K562 (cell line): ENCODE results near the gene LIG3. TPM values are rescaled to one million over a fixed set of nuclear protein-coding genes. Genes with fewer than 3 reads are reported as not detected.

Experiments
- CBX1 ChIP-seq: sonication (generic); IDR thresholded peaks from 2 replicates; pipeline ENCODE4 v1.6.1; 2016; ENCODE audit warnings: antibody characterized with exemption, low read depth, mild to moderate bottlenecking
- ETS2 ChIP-seq: IDR thresholded peaks from 2 replicates; pipeline ENCODE4 v1.6.1; 2016; ENCODE audit warnings: borderline replicate concordance, missing genetic modification characterization, mild to moderate bottlenecking, moderate library complexity, missing compliant biosample characterization; ENCODE audit not compliant: poor library complexity, severe bottlenecking
- FOSL1 ChIP-seq: fragments of 200-800 bp; sonication (Bioruptor generic); conservative IDR thresholded peaks from 2 replicates; pipeline ENCODE4 v1.6.1; 2016; ENCODE audit warnings: missing genetic modification characterization, missing compliant biosample characterization
- GABPA ChIP-seq: fragments of 200-800 bp; sonication (Bioruptor generic); conservative IDR thresholded peaks from 2 replicates; pipeline ENCODE4 v1.6.1; 2016; ENCODE audit warnings: low read depth, missing genetic modification characterization, missing compliant biosample characterization
- LCOR ChIP-seq: sonication (generic); formaldehyde crosslinking; IDR thresholded peaks from 2 replicates; pipeline ENCODE4 v1.8.0; 2022; ENCODE audit warnings: mild to moderate bottlenecking, missing genetic modification reagents
- MCM5 ChIP-seq: fragments of 450-650 bp; IDR thresholded peaks from 2 replicates; pipeline ENCODE4 v1.6.1; 2016; ENCODE audit warnings: low read depth
- NBN ChIP-seq: fragments of 450-650 bp; IDR thresholded peaks from 2 replicates; pipeline ENCODE4 v1.6.1; 2016; ENCODE audit warnings: low read depth, mild to moderate bottlenecking
- NFATC3 ChIP-seq: fragments of 450-650 bp; IDR thresholded peaks from 2 replicates; pipeline ENCODE4 v1.6.1; 2017; ENCODE audit warnings: mild to moderate bottlenecking
- NR2F6 ChIP-seq: fragments of 450-650 bp; formaldehyde crosslinking; IDR thresholded peaks from 2 replicates; pipeline ENCODE4 v1.4.0; 2020; ENCODE audit warnings: mild to moderate bottlenecking
- PRMT5 ChIP-seq: sonication (generic); formaldehyde crosslinking; IDR thresholded peaks from 2 replicates; pipeline ENCODE4 v1.5.0; 2020; ENCODE audit warnings: missing genetic modification reagents
- RAD21 ChIP-seq, 2 experiments: fragments of 250-450 bp in 1 of 2; fragments of 450-650 bp in 1 of 2; sonication (Bioruptor Pico) in 1 of 2; formaldehyde crosslinking in 1 of 2; IDR thresholded peaks in 1 of 2; conservative IDR thresholded peaks in 1 of 2; 2 replicates each; pipeline versions ENCODE4 v1.4.0 to v1.8.0; 2020 to 2022; ENCODE audit warnings: mild to moderate bottlenecking in 2 of 2, moderate library complexity in 1 of 2
- SMARCA4 ChIP-seq: fragments of 450-650 bp; IDR thresholded peaks from 2 replicates; pipeline ENCODE4 v1.6.1; 2016
- SUPT5H ChIP-seq: fragments of 450-650 bp; IDR thresholded peaks from 2 replicates; pipeline ENCODE4 v1.6.1; 2016
- TAF1 ChIP-seq: IDR thresholded peaks from 2 replicates; pipeline ENCODE4 v1.6.1; 2011; ENCODE audit warnings: mild to moderate bottlenecking, low read length, moderate library complexity; ENCODE audit not compliant: insufficient read depth, control insufficient read depth, severe bottlenecking; ENCODE audit errors: extremely low read depth
- TEAD4 ChIP-seq, 2 experiments: sonication (generic) in 1 of 2; formaldehyde crosslinking in 1 of 2; IDR thresholded peaks; 2 replicates each; pipeline versions ENCODE4 v1.6.1 to v1.8.0; 2012 to 2022; ENCODE audit warnings: borderline replicate concordance in 1 of 2, inconsistent platforms in 1 of 2, low read length in 1 of 2, mild to moderate bottlenecking in 1 of 2, missing genetic modification reagents in 1 of 2
- ZNF184 ChIP-seq: sonication (generic); formaldehyde crosslinking; IDR thresholded peaks from 2 replicates; pipeline ENCODE4 v1.5.0; 2020; ENCODE audit warnings: missing genetic modification reagents
- ZNF282 ChIP-seq: sonication (generic); formaldehyde crosslinking; IDR thresholded peaks from 2 replicates; pipeline ENCODE4 v1.8.1; 2023; ENCODE audit warnings: missing genetic modification reagents
- ZNF57 ChIP-seq: fragments of 450-650 bp; formaldehyde crosslinking; IDR thresholded peaks from 2 replicates; pipeline ENCODE4 v1.4.0; 2020; ENCODE audit warnings: mild to moderate bottlenecking, moderate library complexity
- ZNF589 ChIP-seq: fragments of 200-800 bp; sonication (Bioruptor generic); IDR thresholded peaks from 2 replicates; pipeline ENCODE4 v1.6.1; 2016; ENCODE audit warnings: low read depth, missing genetic modification characterization, missing compliant biosample characterization
- ZNF785 ChIP-seq: fragments of 250-450 bp; sonication (Bioruptor Pico); IDR thresholded peaks from 2 replicates; pipeline ENCODE4 v1.4.0; 2020; ENCODE audit warnings: mild to moderate bottlenecking
- polyA plus RNA-seq, 8 experiments: library from polyadenylated mRNA; depleted of rRNA in 4 of 8; stranded (reverse) in 5 of 8; unstranded in 3 of 8; fragments of >200 nt; fragmentation: Nextera tagmentation in 2 of 8; fragmentation: Illumina TruSeq in 1 of 8; extraction: Ambion mirVana in 2 of 8; extraction: Trizol in 1 of 8; gene quantifications; 2 replicates each; pipeline versions ENCODE4 v1.2.1 to v1.2.3, GENCODE V29; 2011 to 2014; ENCODE audit warnings: inconsistent platforms in 1 of 8, missing spikeins in 1 of 8
- total RNA-seq, 7 experiments: library from RNA; depleted of rRNA in 6 of 7; stranded (reverse); fragments of >200 nt in 6 of 7; fragmentation: Illumina TruSeq in 2 of 7; extraction: Trizol in 2 of 7; gene quantifications; 2 replicates each; pipeline versions ENCODE4 v1.2.1 to v1.2.3, GENCODE V29; 2011 to 2021; ENCODE audit warnings: low replicate concordance in 1 of 7
- TF ChIP-seq, protein P1 (sequence below): fragments of 450-650 bp; formaldehyde crosslinking; conservative IDR thresholded peaks from 2 replicates; pipeline ENCODE4 v1.4.0; 2022; ENCODE audit warnings: mild to moderate bottlenecking, missing genetic modification characterization
- TF ChIP-seq, protein P2 (sequence below): sonication (generic); formaldehyde crosslinking; IDR thresholded peaks from 2 replicates; pipeline ENCODE4 v1.8.0; 2022; ENCODE audit warnings: missing genetic modification reagents, mild to moderate bottlenecking, borderline replicate concordance
- TF ChIP-seq, protein P3 (sequence below): fragments of 450-650 bp; formaldehyde crosslinking; IDR thresholded peaks from 2 replicates; pipeline ENCODE4 v1.4.0; 2020; ENCODE audit warnings: mild to moderate bottlenecking
- TF ChIP-seq, protein P4 (sequence below): fragments of 450-650 bp; IDR thresholded peaks from 2 replicates; pipeline ENCODE4 v1.6.1; 2016; ENCODE audit warnings: missing biosample characterization, missing genetic modification characterization

LIG3 gene
- total and polyA plus RNA-seq, 9 of the 15 experiments (the other 6 are each of a cell fraction or from before 2014, with no cell fraction given), result 7.6 to 75.0 (median 43.0) TPM

DNA sequence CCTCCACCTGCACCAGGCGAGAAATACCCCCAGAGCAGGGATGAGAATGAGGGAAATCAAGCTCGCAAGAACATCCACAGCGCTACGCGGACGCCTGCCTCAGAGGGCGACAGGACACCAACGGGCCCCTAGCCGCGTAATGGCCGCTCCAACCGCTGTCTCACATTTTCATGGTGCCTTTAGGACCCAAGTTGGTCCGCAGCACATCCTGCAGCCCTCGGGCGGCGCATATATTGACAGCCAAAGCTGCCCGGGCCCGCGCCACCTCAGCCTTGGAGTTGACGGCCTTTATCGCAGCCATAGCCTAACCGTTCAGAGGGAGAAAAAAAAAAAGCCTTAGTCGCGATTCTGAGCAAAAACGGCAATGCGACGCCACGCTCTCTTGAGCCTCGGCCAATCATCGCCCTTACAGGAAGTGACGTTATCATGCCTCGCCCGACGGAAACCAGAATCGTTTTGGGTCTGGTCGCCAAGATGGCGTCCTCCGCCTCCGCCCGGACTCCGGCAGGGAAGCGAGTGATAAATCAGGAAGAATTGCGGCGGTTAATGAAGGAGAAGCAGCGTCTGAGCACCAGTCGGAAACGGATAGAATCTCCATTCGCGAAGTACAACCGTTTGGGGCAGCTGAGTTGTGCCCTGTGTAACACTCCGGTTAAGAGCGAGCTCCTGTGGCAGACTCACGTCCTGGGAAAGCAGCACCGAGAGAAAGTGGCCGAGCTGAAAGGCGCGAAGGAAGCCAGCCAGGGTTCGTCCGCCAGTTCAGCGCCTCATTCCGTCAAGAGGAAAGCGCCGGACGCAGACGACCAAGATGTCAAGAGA is 19.0 kb upstream of the LIG3 start, which contains the start of the genes CCT6B and ZNF830 (continued):
- TF ChIP-seq PRMT5 (CRISPR knock-in tag), result no peak
- TF ChIP-seq, protein P1, sequence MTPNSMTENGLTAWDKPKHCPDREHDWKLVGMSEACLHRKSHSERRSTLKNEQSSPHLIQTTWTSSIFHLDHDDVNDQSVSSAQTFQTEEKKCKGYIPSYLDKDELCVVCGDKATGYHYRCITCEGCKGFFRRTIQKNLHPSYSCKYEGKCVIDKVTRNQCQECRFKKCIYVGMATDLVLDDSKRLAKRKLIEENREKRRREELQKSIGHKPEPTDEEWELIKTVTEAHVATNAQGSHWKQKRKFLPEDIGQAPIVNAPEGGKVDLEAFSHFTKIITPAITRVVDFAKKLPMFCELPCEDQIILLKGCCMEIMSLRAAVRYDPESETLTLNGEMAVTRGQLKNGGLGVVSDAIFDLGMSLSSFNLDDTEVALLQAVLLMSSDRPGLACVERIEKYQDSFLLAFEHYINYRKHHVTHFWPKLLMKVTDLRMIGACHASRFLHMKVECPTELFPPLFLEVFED (CRISPR knock-in tag), result no peak
- peak; percentile 11; the same call in 1 of the 2 replicates for TF ChIP-seq LCOR (CRISPR knock-in tag)
- no peak for TF ChIP-seq MCM5
- TF ChIP-seq ZNF785 (CRISPR knock-in tag), result no peak
- peak; percentile 53; the same call in 1 of the 2 replicates for TF ChIP-seq CBX1
- no peak for TF ChIP-seq NR2F6 (CRISPR knock-in tag)
- TF ChIP-seq ZNF282 (CRISPR knock-in tag), result no peak
- TF ChIP-seq FOSL1 (tag), result 0 out of 2 replicates have a peak, but pooled peaks have one; percentile 18
- TF ChIP-seq GABPA, result peak; percentile 98
- peak; percentile 95 for TF ChIP-seq SUPT5H
- peak; percentile 92; the same call in 1 of the 2 replicates for TF ChIP-seq NBN
- no peak for TF ChIP-seq ZNF57
- TF ChIP-seq, protein P2, sequence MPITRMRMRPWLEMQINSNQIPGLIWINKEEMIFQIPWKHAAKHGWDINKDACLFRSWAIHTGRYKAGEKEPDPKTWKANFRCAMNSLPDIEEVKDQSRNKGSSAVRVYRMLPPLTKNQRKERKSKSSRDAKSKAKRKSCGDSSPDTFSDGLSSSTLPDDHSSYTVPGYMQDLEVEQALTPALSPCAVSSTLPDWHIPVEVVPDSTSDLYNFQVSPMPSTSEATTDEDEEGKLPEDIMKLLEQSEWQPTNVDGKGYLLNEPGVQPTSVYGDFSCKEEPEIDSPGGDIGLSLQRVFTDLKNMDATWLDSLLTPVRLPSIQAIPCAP (CRISPR knock-in tag), result no peak
- TF ChIP-seq, protein P3, sequence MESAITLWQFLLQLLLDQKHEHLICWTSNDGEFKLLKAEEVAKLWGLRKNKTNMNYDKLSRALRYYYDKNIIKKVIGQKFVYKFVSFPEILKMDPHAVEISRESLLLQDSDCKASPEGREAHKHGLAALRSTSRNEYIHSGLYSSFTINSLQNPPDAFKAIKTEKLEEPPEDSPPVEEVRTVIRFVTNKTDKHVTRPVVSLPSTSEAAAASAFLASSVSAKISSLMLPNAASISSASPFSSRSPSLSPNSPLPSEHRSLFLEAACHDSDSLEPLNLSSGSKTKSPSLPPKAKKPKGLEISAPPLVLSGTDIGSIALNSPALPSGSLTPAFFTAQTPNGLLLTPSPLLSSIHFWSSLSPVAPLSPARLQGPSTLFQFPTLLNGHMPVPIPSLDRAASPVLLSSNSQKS, result no peak
- TF ChIP-seq NFATC3, result no peak
- TF ChIP-seq ZNF184 (CRISPR knock-in tag), result no peak
- TF ChIP-seq RAD21 (CRISPR knock-in tag; conservative IDR thresholded peaks at IDR 0.05 in 1 of 2, IDR thresholded peaks at IDR 0.05 in 1 of 2), result no peak
- TF ChIP-seq ZNF589 (CRISPR knock-in tag), result peak; percentile 59; the same call in 1 of the 2 replicates
- no peak for TF ChIP-seq TEAD4 (IDR thresholded peaks at IDR 0.05; ENCODE audit: low read length)
- TF ChIP-seq TEAD4 (CRISPR knock-in tag; IDR thresholded peaks at IDR 0.05; ENCODE audit: borderline replicate concordance), result no peak
- TF ChIP-seq, protein P4, sequence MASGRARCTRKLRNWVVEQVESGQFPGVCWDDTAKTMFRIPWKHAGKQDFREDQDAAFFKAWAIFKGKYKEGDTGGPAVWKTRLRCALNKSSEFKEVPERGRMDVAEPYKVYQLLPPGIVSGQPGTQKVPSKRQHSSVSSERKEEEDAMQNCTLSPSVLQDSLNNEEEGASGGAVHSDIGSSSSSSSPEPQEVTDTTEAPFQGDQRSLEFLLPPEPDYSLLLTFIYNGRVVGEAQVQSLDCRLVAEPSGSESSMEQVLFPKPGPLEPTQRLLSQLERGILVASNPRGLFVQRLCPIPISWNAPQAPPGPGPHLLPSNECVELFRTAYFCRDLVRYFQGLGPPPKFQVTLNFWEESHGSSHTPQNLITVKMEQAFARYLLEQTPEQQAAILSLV, result no peak
- peak; percentile 96 for TF ChIP-seq TAF1
- TF ChIP-seq SMARCA4, result 0 out of 2 replicates have a peak, but pooled peaks have one; percentile 18
- TF ChIP-seq ETS2 (tag), result no peak
